Measurements from ENCODE around the gene TRPC3.

Gene TRPC3

DNA sequence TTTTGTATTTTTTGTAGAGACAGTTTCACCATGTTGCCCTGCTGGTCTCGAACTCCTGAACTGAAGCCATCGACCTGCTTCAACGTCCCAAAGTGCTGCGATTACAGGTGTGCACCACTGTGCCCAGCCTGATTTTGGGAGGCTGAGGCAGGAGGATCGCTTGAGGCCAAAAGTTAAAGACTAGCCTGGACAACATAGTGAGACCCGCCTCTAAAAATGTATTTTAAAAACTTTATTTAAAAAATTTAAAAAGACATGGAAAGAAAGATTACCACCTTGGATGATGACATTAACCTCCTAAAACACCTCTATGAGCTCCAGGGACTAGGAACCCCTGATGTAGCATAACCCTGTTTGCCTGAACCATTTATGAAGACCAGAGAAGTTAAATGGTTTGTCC lies 75.8 kb downstream of the TRPC3 start:
- no peak for DNase-seq (ENCODE audit: low read depth in 3 of 3, low spot score in 1 of 3)

DNA sequence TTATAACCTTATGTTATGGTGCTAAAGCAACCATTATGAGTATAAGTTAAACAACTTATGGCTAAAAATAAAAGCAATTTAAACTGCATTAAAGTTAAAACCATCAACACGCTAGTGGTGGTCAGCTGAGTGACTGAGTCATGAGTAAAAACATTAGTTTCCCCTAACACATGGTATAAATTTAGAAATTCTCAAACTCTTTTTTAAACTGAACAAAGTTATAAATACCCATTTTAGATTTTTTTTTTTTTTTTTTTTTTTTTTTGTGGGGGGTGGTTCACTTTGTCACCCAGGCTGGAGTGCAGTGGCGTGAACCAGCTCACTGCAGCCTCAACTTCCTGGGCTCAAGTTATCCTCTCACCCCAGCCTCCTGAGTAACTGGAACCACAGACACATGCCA lies 76.2 kb downstream of the TRPC3 start:
- no peak for DNase-seq (ENCODE audit: low read depth in 3 of 3, low spot score in 1 of 3)

DNA sequence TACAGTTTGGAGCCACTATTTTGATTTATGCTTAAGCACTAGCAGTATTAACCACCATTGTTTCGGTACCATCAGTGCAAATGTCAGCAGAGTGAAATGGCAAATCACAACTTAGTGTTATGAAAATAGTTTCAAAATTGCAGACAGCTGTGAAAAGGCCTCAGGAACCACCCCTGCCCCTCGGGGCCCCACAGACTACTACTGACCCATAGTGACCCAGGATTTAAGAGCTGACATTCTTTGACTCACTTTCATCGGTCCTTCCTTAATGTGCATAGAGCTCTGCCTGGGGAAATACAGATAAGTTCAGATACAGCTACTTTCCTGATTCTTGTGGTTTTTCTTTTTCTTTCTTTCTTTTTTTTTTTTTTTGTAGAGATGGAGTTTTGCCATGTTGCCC lies 78.3 kb downstream of the TRPC3 start:
- no peak for DNase-seq (ENCODE audit: low read depth in 3 of 3, low spot score in 1 of 3)

DNA sequence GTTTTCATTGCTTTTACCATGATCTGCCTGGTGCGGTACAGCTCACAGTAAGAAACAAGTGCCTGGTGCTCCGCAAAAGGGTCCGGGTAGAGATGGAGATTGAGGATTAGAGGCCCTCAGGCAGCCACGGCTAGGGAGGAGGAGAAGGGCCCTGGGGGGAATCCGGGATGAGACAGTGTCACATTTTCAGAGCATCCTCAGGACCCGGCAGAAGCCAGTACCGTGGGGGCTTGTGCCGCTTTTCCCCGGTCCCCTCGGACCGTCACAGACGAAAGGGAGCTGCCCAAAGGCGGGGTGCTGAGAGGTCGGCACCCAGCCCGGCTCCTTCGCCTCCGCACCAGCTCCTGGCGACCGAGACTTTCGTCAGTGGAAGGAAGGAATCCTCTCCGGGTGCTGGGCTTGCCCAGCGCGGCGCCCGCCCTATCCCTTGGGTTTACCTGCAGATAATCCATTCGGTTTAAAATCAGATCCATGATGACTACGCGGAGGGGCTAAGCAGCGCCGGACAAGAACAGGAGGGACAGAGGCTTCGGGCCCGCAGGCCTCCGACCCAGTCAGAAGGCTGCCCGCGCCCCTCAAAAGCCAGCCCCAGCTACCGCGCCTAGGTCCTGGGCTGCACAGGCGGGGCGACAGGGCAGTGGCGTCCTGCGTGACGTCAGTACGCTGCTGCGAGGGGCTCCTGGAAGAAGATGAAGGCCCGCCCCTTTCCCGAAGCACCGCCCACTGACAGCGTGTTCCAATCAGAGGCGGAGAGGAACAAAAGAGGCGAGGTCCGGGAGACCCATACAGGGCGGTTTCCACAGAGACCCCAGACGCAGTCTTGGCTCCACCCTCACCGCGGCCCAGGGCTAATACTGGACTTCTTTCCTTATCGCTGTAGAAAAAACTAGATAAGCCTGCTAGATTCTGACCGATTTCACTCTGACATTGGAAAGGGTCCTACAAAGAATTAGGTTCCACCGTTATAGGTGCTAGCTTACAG lies 81.7 kb downstream of the TRPC3 start, which contains the start of gene BBS7:
TSS of gene BBS7 (minus strand) at position 634 of the 982 bp plus-strand sequence. CDS start at position 473, 161 bp downstream.
- DNase-seq (ENCODE audit: low read depth in 3 of 3, low spot score in 1 of 3) = peak; percentile 84 to 92 (median 87)

DNA sequence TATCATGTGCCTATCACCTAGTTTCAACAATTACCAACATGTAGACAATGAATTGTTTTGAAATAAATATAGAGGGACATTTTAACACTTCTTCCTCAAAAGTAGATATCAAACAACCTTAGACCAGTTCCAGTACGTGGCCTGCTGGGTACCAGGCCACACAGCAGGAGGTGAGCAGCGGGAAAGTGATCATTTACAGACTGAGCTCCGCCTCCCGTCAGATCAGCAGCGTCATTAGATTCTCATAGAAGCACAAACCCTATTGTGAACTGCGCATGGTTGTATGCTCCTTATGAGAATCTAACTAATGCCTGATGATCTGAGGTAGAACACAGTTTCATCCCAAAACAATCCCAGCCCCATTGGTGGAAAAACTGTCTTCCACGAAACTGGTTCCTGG lies 88.1 kb downstream of the TRPC3 start:
- DNase-seq (ENCODE audit: low read depth in 3 of 3, low spot score in 1 of 3) = no peak

DNA sequence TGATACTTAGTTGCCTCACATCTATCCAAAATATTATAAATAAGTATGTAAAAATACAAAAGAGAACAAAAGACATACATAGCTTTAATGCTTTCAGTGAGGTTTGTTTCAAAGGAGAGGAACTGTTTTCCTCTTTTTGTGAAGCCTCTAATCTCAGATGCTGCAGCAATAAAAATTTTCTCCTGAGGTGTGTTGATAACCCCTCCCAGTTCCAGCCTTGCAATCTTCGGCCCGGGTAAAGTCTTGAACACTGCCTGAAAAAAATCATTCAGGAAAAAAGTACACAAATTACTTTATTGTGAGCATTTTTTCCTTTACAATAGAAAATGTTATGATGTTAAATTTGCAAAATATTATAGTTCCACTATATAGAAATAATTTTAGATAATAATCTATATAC lies 90.4 kb downstream of the TRPC3 start:
- no peak for DNase-seq (ENCODE audit: low read depth in 3 of 3, low spot score in 1 of 3)

DNA sequence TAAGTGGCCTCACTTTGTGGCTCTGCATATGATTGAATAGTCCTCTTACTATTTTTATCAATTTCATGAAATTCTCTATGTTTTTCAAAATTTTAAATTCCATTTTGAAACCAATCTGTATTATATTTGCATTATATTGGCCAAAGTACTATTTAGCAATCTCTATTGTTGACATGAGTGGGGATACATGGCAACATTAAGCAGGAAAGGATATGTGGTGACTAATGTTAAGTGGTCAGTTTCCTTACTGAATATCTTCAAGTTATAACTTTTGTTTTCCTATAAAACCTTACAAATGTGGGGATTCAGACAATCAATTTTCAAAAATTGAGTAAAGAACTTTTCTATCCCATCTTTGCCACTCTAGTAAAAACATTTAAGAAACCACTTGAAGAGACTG lies 91.7 kb downstream of the TRPC3 start:
- DNase-seq (ENCODE audit: low read depth in 3 of 3, low spot score in 1 of 3) = no peak

DNA sequence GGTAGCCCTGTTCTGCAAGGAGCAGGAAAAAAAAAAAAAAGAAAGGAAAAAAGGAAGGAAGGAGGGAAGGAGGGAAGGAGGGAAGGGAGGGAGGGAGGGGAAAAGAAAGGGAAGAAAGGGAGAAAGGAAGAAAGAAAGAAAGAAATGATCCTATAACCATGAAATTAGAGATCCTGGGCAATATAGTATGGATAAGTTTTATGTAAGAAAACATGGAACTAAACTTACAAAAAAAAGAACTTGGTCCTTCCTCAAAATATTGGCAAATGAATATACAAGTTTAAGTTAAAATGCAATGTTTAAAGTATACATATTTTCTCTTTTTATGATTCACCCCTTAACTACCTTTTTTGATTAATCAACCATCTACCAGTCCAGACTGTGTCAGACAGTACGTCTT lies 100.5 kb downstream of the TRPC3 start:
- no peak for DNase-seq (ENCODE audit: low read depth in 3 of 3, low spot score in 1 of 3)

DNA sequence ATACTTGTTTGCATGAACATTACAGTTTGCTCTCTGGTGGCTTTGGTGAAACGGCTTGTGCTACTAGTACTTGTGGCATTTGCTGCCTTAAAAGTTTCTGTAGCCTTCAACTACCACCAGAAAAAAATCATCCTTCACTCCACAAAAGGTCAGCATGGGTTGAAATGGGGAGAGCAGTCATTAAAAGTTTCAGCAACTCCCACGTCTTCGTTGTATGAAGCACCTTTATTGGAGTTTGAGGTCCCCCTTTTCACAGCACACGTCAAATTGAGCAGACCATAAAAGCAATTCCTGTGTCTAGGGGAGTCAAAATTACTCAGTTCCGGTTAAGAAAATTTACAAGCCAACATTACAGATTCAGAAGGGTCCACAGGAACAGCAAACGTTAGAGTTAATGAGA lies 105.2 kb downstream of the TRPC3 start:
- no peak for DNase-seq (ENCODE audit: low read depth in 3 of 3, low spot score in 1 of 3)

DNA sequence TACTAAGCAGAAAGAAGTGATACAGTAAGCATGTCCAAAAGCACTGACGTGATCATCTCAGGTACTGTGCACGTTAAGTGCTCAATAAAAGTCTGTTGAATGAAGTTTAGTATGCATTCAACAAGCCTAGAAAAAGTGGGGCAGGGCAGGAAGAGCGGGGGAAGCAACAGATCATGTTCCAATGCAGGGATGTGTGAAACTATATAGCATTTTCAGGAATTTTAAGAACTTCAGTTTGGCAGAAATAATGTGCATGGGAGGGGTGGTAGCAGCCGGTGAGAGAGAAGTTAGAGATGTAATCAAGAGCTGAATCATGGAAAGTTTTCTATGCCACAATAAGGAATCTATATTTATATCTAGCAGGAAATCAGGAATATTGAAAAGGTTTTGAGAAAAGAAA lies 109.0 kb downstream of the TRPC3 start:
- DNase-seq (ENCODE audit: low read depth in 3 of 3, low spot score in 1 of 3) = no peak

DNA sequence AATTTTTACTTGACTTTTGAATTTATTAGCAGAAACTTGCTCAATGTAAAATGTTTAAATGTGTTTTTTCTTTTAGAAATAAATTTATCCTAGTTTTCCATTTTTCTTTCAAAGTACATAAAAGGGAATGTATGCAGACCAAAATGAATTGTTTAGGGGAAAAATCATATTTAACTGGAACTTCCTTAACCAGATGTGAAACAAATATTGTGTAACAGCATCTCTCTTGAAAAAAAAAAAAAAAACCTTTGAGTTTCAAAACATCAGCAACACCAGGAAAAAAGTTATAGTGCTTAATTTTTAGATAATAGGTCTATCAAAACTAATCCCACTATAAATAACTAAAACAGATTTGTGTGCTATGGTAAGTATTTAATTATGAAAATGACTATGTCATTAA lies 113.7 kb downstream of the TRPC3 start:
- no peak for DNase-seq (ENCODE audit: low read depth in 3 of 3, low spot score in 1 of 3)

DNA sequence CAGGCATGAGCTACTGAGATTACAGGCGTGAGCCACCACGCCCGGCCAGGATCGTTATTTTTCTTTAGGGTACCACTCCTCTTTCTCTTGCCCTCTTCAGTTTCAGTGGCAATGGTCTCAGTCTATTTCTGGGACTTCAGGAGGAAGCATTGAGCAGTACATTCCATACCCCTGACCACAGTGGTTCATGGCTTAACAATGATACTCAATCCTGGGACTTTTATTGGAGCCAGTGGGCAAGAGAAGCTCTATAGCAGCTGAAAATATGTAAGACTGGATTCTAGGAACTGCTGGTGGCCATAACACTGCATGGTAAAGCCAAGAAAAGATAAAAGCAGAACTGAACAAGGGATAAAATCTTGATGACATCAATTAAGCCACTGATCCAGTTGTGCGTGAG lies 122.3 kb downstream of the TRPC3 start:
- DNase-seq (ENCODE audit: low read depth in 3 of 3, low spot score in 1 of 3) = no peak
